Measurements from ENCODE around the gene RAPGEF6. TPM values are rescaled to one million over a fixed set of nuclear protein-coding genes. Genes with fewer than 3 reads are reported as not detected.

RAPGEF6 gene
- total RNA-seq, 2 donors from 2014 or later: 15.5 to 43.0 TPM

- Histone ChIP-seq H3K36me3 (no peaks in the 10 kb centered on the region), H3K4me1 (replicated peaks) (no peaks in the 10 kb centered on the region), H3K9me3 (no peaks in the 10 kb centered on the region), H3K27ac (no peak overlapping the region), H3K4me3 (no peak overlapping the region), H3K27me3 (replicated peaks; ENCODE audit: insufficient read depth) (no peaks in the 10 kb centered on the region)
- 92% methylated on average over 5 of the region's 5 CpGs for WGBS
- TF ChIP-seq POLR2A (IDR thresholded peaks at IDR 0.05) (no peak), CTCF (IDR thresholded peaks at IDR 0.05) (no peak), POLR2AphosphoS5 (IDR thresholded peaks at IDR 0.05) (no peak)
- intact Hi-C loops (cut with DNase I): no loop called here
- DNase-seq (ENCODE audit: low spot score): no peak
Observed at GRCh38 chr5:131461742-131462141, 173.3 kb downstream of the RAPGEF6 start.

DNA sequence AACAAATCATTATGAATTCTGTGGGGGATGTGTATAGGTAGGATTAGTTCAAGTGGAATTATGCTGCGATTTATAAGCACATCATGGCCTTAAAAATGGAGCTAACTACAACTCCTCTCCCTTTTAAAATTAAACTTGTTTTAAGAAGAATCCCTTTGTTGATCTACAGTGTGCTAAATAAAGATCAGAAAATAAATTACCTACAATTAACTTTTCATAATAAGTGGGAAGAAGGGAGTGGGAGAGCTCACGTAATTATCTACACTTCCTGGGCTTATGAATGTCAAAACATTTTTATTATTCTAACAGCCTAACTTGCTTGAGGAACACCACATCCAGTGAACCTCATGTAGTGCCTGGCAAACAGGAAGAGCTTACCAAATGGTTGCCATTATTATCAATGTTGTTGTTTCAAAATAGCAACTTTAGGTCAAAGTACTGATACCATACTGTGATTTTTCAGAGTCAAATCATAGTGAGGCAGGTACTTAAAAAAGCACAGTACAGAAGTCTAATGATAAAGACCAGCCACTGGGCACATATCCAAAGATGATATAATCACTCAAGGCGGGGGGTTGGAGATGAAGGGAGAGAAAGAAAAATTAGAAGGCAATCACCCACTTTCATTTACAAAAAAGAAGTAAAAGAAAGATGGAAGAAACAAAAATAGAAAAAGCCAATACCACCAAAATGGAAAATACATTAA is 174.0 kb downstream of the RAPGEF6 start:
- Histone ChIP-seq H3K4me3 (no peak overlapping the region), H3K36me3 (no peaks in the 10 kb centered on the region), H3K4me1 (replicated peaks) (no peaks in the 10 kb centered on the region), H3K27ac (no peak overlapping the region), H3K27me3 (replicated peaks; ENCODE audit: insufficient read depth) (no peaks in the 10 kb centered on the region), H3K9me3 (no peaks in the 10 kb centered on the region)
- intact Hi-C loops (cut with DNase I): no loop called here
- 75% methylated on average over 3 of the region's 3 CpGs for WGBS
- TF ChIP-seq CTCF (IDR thresholded peaks at IDR 0.05): no peak
- no peak for TF ChIP-seq POLR2A (IDR thresholded peaks at IDR 0.05)
- TF ChIP-seq POLR2AphosphoS5 (IDR thresholded peaks at IDR 0.05): no peak
- no peak for DNase-seq (ENCODE audit: low spot score)

GRCh38 chr5:131460133-131460532 is 174.9 kb downstream of the RAPGEF6 start:
- H3K36me3 ChIP-seq: no peaks in the 10 kb centered on the region
- intact Hi-C loops (cut with DNase I): no loop called here
- TF ChIP-seq POLR2AphosphoS5 (IDR thresholded peaks at IDR 0.05) (no peak), CTCF (IDR thresholded peaks at IDR 0.05) (no peak), POLR2A (IDR thresholded peaks at IDR 0.05) (no peak)
- no peaks in the 10 kb centered on the region for H3K27me3 ChIP-seq (replicated peaks; ENCODE audit: insufficient read depth)
- H3K9me3 ChIP-seq: no peaks in the 10 kb centered on the region
- no peak overlapping the region for H3K27ac ChIP-seq
- no peak for DNase-seq (ENCODE audit: low spot score)
- no peaks in the 10 kb centered on the region for H3K4me1 ChIP-seq (replicated peaks)
- H3K4me3 ChIP-seq: no peak overlapping the region
- 89% methylated on average over 1 of the region's 1 CpG for WGBS

DNA sequence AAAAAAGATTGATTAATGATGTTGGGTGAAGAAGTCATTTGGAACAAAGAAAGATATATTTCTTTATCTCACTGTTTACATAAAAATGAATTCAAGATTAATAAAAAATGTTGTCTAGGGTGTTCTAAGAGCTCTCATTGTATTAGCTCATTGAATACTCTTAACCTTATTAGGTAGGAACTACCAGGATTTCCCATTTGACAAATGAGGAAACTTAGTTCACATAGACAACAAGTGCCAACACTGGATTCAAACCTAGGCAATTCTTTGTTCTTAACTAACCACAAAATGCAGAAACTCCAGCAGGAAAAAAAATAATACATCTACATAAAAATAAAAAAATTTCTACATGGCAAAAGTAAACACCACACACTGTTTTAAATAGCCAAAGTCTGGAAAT is 175.8 kb downstream of the RAPGEF6 start:
- Histone ChIP-seq H3K27me3 (replicated peaks; ENCODE audit: insufficient read depth) (no peaks in the 10 kb centered on the region), H3K36me3 (no peaks in the 10 kb centered on the region), H3K4me1 (replicated peaks) (no peaks in the 10 kb centered on the region), H3K9me3 (no peaks in the 10 kb centered on the region), H3K4me3 (no peak overlapping the region), H3K27ac (no peak overlapping the region)
- DNase-seq (ENCODE audit: low spot score): no peak
- TF ChIP-seq POLR2A (IDR thresholded peaks at IDR 0.05): no peak
- TF ChIP-seq CTCF (IDR thresholded peaks at IDR 0.05): no peak
- no peak for TF ChIP-seq POLR2AphosphoS5 (IDR thresholded peaks at IDR 0.05)
- intact Hi-C loops (cut with DNase I): no loop called here

- WGBS: 100% methylated on average over 1 of the region's 1 CpG
- Histone ChIP-seq H3K27me3 (replicated peaks; ENCODE audit: insufficient read depth) (no peaks in the 10 kb centered on the region), H3K4me3 (no peak overlapping the region), H3K9me3 (no peaks in the 10 kb centered on the region), H3K36me3 (no peaks in the 10 kb centered on the region), H3K27ac (no peak overlapping the region), H3K4me1 (replicated peaks) (no peaks in the 10 kb centered on the region)
- intact Hi-C loops (cut with DNase I): no loop called here
- DNase-seq (ENCODE audit: low spot score): no peak
- TF ChIP-seq POLR2AphosphoS5 (IDR thresholded peaks at IDR 0.05): no peak
- no peak for TF ChIP-seq POLR2A (IDR thresholded peaks at IDR 0.05)
Observed at GRCh38 chr5:131457193-131457592, 177.8 kb downstream of the RAPGEF6 start.
